CD4-positive, CD25-positive, alpha-beta regulatory T cell (primary cell): ENCODE data around the gene ICA1. TPM values are rescaled to one million over a fixed set of nuclear protein-coding genes. Genes with fewer than 3 reads are reported as not detected.

Experiments used
- ATAC-seq, 2 donors: fragments of 150-1000 bp; cut with Tn5 transposase; one replicate each; pipeline ENCODE4 v1.10.0; 2021; ENCODE audit warnings: low read depth in 2 of 2, moderate number of reproducible peaks in 2 of 2, moderate library complexity in 1 of 2
- DNase-seq, 3 donors: peaks; one replicate each; pipeline versions ENCODE4 v3.0.0 to v3.0.0-alpha.2; 2012 to 2022; ENCODE audit warnings: mixed read lengths in 1 of 3
- H3K27ac ChIP-seq: one replicate; pipeline ENCODE4 v1.7.0; 2013; ENCODE audit warnings: mild to moderate bottlenecking, low read length; ENCODE audit not compliant: insufficient read depth, poor library complexity, severe bottlenecking
- H3K27me3 ChIP-seq: one replicate; pipeline ENCODE4 v1.7.0; 2013; ENCODE audit warnings: low read length; ENCODE audit not compliant: control insufficient read depth, insufficient read depth
- H3K36me3 ChIP-seq: one replicate; pipeline ENCODE4 v1.7.0; 2013; ENCODE audit warnings: mild to moderate bottlenecking, low read length, moderate library complexity; ENCODE audit not compliant: control insufficient read depth, insufficient read depth
- H3K4me1 ChIP-seq: 2 replicates; pipeline ENCODE4 v1.7.0; 2013; ENCODE audit warnings: mild to moderate bottlenecking, low read length; ENCODE audit not compliant: insufficient read depth, control insufficient read depth, poor library complexity, severe bottlenecking
- H3K4me3 ChIP-seq: one replicate; pipeline ENCODE4 v1.7.0; 2013; ENCODE audit warnings: low read depth, mild to moderate bottlenecking, low read length, moderate library complexity
- H3K9me3 ChIP-seq, 2 experiments: 1 replicate in 1 of 2; 2 replicates in 1 of 2; pipeline ENCODE4 v1.7.0; 2013; ENCODE audit warnings: low read length in 2 of 2, mild to moderate bottlenecking in 1 of 2, moderate library complexity in 1 of 2; ENCODE audit not compliant: control insufficient read depth in 2 of 2
- H3K27ac Mint-ChIP-seq, 3 donors: one replicate each; pipeline ENCODE4 v1.8.0; 2020 to 2022; ENCODE audit warnings: mild to moderate bottlenecking in 3 of 3, mixed read lengths in 3 of 3, moderate library complexity in 2 of 3
- H3K27me3 Mint-ChIP-seq: one replicate; pipeline ENCODE4 v1.8.0; 2022; ENCODE audit warnings: mild to moderate bottlenecking, mixed read lengths
- H3K36me3 Mint-ChIP-seq: one replicate; pipeline ENCODE4 v1.8.0; 2020; ENCODE audit warnings: mixed read lengths
- H3K4me1 Mint-ChIP-seq, 4 donors: one replicate each; pipeline ENCODE4 v1.8.0; 2020 to 2022; ENCODE audit warnings: mixed read lengths in 4 of 4, mild to moderate bottlenecking in 1 of 4
- H3K4me3 Mint-ChIP-seq, 4 donors: one replicate each; pipeline ENCODE4 v1.8.0; 2020 to 2022; ENCODE audit warnings: mild to moderate bottlenecking in 4 of 4, mixed read lengths in 4 of 4, moderate library complexity in 3 of 4
- H3K9me3 Mint-ChIP-seq, 7 donors: one replicate each; pipeline ENCODE4 v1.8.0; 2020 to 2022; ENCODE audit warnings: mixed read lengths in 7 of 7, mild to moderate bottlenecking in 3 of 7, moderate library complexity in 2 of 7
- polyA plus RNA-seq, 4 donors: library from polyadenylated mRNA; unstranded; fragments of 300-500 nt; fragmentation: Illumina TruSeq; gene quantifications; one replicate each; pipeline ENCODE4 v1.2.3, GENCODE V29; 2021
- total RNA-seq: library from RNA; stranded (reverse); gene quantifications from one replicate; pipeline ENCODE4 v1.2.3, GENCODE V29; 2022

ICA1 gene
- total and polyA plus RNA-seq, 5 donors from 2014 or later = 11.3 to 33.5 (median 21.9) TPM

GRCh38 chr7:8119262-8119661 is 142.7 kb downstream of the ICA1 start:
- Mint-ChIP-seq H3K27me3 (no peaks in the 10 kb centered on the region), H3K27ac (peak overlapping the region in 1 of 3 donors; percentile 29), H3K9me3 (peaks cover 0 to 6% (median 0%) of the 10 kb centered on the region in 7 donors), H3K4me1 (peaks cover 26 to 70% (median 52%) of the 10 kb centered on the region in 4 donors), H3K36me3 (peaks cover 37% of the 10 kb centered on the region), H3K4me3 (no peak overlapping the region)
- H3K27ac ChIP-seq = no peak overlapping the region
- no peak overlapping the region for H3K4me3 ChIP-seq
- no peak for ATAC-seq
- no peak for DNase-seq
- no peaks in the 10 kb centered on the region for H3K27me3 ChIP-seq
- H3K36me3 ChIP-seq = peaks cover 7% of the 10 kb centered on the region
- H3K9me3 ChIP-seq = no peaks in the 10 kb centered on the region
- peaks cover 22% of the 10 kb centered on the region for H3K4me1 ChIP-seq

DNA sequence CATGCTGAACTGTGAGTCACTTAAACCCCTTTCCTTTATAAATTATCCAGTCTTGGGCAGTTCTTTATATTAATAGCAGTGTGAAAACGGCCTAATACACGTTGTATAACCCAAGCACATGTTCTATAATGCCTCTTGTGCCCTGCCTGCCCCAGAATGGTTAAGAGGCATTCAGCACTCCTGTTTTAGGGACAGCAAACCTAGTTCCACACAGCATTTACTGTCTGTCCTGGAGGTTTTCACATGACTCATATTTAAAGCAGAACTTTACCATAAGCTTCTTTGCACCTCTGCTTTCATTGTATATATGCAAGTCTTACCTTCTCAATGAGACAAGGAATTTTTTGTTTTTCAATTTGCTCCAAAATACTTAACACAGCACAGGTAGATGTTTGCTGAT is 144.8 kb downstream of the ICA1 start:
- peak overlapping the region; percentile 18 to 93 (median 60) for H3K27ac Mint-ChIP-seq
- peaks cover 33% of the 10 kb centered on the region for H3K36me3 Mint-ChIP-seq

DNA sequence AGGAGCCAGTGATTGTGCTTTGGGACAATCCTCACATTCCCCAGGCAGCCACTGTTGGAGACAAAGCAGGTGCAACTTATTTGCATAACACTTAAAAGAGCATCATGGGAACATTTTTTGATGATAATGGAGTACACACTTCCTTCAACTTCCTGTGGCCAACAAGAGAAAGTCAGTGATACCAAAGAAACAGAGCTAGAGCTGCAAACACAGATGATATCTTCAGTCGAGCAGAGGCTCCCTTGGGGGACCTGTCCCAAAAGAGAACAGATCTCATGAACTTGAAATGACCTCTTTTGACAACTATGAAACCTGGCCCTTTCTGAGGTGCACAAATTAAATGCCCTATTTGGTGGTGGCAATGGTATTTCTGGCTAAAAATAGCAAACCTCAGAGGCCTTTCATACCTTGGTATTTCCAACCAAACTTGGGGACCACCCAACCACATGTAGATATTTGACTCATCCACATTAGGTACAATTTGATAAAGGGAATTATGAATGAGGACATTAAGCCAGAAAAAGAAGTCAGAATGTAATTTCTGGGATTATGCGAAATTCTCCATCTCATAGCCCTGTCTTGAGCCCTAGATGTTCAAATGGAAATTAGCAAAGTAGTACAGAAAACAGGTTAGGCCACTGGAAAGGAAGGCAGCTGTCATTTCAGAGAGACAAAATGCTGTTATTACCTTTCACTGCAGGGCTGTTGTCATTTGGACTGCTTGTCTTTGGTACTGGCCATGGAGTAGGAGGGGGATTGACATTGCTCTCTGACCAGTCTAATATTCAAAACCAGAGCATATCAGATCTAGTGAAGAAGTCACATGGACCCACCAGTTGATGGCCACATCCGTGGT is 146.2 kb downstream of the ICA1 start:
- peak; percentile 47 to 62 for ATAC-seq
- peak overlapping the region; percentile 39 for H3K4me3 ChIP-seq
- H3K4me1 ChIP-seq = peaks cover 30% of the 10 kb centered on the region
- H3K4me1 Mint-ChIP-seq = peaks cover 26 to 71% (median 45%) of the 10 kb centered on the region in 4 donors
- peak overlapping the region; percentile 52 for H3K27ac ChIP-seq
- peak overlapping the region in 3 of 4 donors; percentile 12 to 73 (median 33) for H3K4me3 Mint-ChIP-seq
- H3K27me3 ChIP-seq = no peaks in the 10 kb centered on the region
- H3K9me3 Mint-ChIP-seq = peaks cover 0 to 6% (median 0%) of the 10 kb centered on the region in 7 donors
- peak overlapping the region; percentile 60 to 93 (median 83) for H3K27ac Mint-ChIP-seq
- DNase-seq = peak in 1 of 3 donors; percentile 35
- no peaks in the 10 kb centered on the region for H3K27me3 Mint-ChIP-seq
- no peaks in the 10 kb centered on the region for H3K9me3 ChIP-seq
- peaks cover 24% of the 10 kb centered on the region for H3K36me3 Mint-ChIP-seq
- H3K36me3 ChIP-seq = peaks cover 2% of the 10 kb centered on the region

More for the DNA sequence above, 144.8 kb downstream of the ICA1 start:
- no peak overlapping the region for H3K4me3 Mint-ChIP-seq
- H3K27me3 ChIP-seq = no peaks in the 10 kb centered on the region
- DNase-seq (no peak), ATAC-seq (no peak)
- H3K36me3 ChIP-seq = peaks cover 4% of the 10 kb centered on the region
- no peaks in the 10 kb centered on the region for H3K9me3 ChIP-seq
- peaks cover 0 to 6% (median 0%) of the 10 kb centered on the region in 7 donors for H3K9me3 Mint-ChIP-seq
- H3K4me1 ChIP-seq = peaks cover 30% of the 10 kb centered on the region
- H3K4me1 Mint-ChIP-seq = peaks cover 26 to 78% (median 55%) of the 10 kb centered on the region in 4 donors
- H3K27ac ChIP-seq = no peak overlapping the region
- H3K27me3 Mint-ChIP-seq = no peaks in the 10 kb centered on the region
- H3K4me3 ChIP-seq = no peak overlapping the region

- H3K4me1 Mint-ChIP-seq = peaks cover 22 to 63% (median 42%) of the 10 kb centered on the region in 4 donors
- DNase-seq (no peak), ATAC-seq (peak in 1 of 2 donors; percentile 40)
- Histone ChIP-seq H3K36me3 (no peaks in the 10 kb centered on the region), H3K27ac (peak overlapping the region; percentile 41), H3K4me1 (peaks cover 30% of the 10 kb centered on the region), H3K9me3 (no peaks in the 10 kb centered on the region), H3K4me3 (no peak overlapping the region), H3K27me3 (no peaks in the 10 kb centered on the region)
- peak overlapping the region; percentile 60 to 93 (median 78) for H3K27ac Mint-ChIP-seq
- no peaks in the 10 kb centered on the region for H3K27me3 Mint-ChIP-seq
- H3K4me3 Mint-ChIP-seq = peak overlapping the region in 3 of 4 donors; percentile 9 to 55 (median 15)
- peaks cover 24% of the 10 kb centered on the region for H3K36me3 Mint-ChIP-seq
- peaks cover 0 to 6% (median 0%) of the 10 kb centered on the region in 7 donors for H3K9me3 Mint-ChIP-seq
Measured at GRCh38 chr7:8114175-8114574, 147.8 kb downstream of the ICA1 start.

DNA sequence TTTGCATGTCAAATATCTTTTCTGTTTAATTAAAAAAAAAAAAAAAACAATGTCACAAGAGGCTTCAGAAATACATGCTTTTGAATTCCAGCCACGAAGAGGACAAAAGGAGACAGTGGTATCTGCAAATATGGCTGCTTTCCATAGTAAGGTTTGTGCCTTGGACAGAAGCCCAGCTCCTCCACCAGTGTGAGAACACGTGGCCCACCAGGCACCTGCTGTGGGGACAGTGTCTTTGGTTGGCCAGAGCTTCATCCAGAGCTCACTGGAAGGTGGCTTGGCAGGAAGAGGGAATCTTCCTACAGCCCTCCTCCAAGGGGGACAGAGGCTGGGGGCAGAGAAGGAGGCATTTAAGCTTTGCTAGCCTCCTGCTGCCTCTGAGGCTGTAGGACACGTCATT is 148.8 kb downstream of the ICA1 start:
- Histone ChIP-seq H3K27me3 (no peaks in the 10 kb centered on the region), H3K27ac (no peak overlapping the region), H3K36me3 (no peaks in the 10 kb centered on the region), H3K4me3 (no peak overlapping the region), H3K9me3 (no peaks in the 10 kb centered on the region), H3K4me1 (peaks cover 30% of the 10 kb centered on the region)
- H3K36me3 Mint-ChIP-seq = peaks cover 22% of the 10 kb centered on the region
- no peak for DNase-seq
- H3K9me3 Mint-ChIP-seq = peaks cover 0 to 6% (median 0%) of the 10 kb centered on the region in 7 donors
- peak overlapping the region in 2 of 4 donors; percentile 27 to 41 for H3K4me3 Mint-ChIP-seq
- no peak for ATAC-seq
- H3K27me3 Mint-ChIP-seq = no peaks in the 10 kb centered on the region
- H3K4me1 Mint-ChIP-seq = peaks cover 21 to 57% (median 38%) of the 10 kb centered on the region in 4 donors
- no peak overlapping the region for H3K27ac Mint-ChIP-seq

DNA sequence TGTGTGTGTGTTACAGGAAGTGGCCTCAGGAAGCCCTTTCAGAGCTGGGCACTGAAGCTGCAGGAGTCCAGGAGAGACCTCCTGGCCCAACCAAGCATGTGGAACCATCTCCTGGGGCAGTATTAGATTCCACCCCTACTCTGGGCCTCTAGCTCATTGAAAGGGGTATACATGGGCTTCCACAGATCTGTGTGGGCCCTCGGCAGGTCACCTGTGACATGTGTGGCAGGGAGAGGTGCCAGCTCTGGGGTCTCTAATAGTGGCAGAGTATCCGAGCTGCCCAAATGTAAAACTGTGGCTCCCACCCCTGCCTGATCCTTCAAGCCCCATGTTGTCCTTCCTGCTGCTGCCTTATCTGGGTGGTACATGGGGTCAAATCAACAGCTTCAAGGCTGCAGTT is 149.3 kb downstream of the ICA1 start:
- Histone ChIP-seq H3K4me1 (peaks cover 30% of the 10 kb centered on the region), H3K9me3 (no peaks in the 10 kb centered on the region), H3K27ac (no peak overlapping the region), H3K4me3 (no peak overlapping the region), H3K36me3 (no peaks in the 10 kb centered on the region), H3K27me3 (no peaks in the 10 kb centered on the region)
- H3K27me3 Mint-ChIP-seq = no peaks in the 10 kb centered on the region
- H3K36me3 Mint-ChIP-seq = peaks cover 18% of the 10 kb centered on the region
- H3K4me1 Mint-ChIP-seq = peaks cover 18 to 56% (median 35%) of the 10 kb centered on the region in 4 donors
- peak overlapping the region in 1 of 3 donors; percentile 56 for H3K27ac Mint-ChIP-seq
- H3K9me3 Mint-ChIP-seq = peaks cover 0 to 6% (median 0%) of the 10 kb centered on the region in 7 donors
- no peak overlapping the region for H3K4me3 Mint-ChIP-seq
- no peak for ATAC-seq
- no peak for DNase-seq

DNA sequence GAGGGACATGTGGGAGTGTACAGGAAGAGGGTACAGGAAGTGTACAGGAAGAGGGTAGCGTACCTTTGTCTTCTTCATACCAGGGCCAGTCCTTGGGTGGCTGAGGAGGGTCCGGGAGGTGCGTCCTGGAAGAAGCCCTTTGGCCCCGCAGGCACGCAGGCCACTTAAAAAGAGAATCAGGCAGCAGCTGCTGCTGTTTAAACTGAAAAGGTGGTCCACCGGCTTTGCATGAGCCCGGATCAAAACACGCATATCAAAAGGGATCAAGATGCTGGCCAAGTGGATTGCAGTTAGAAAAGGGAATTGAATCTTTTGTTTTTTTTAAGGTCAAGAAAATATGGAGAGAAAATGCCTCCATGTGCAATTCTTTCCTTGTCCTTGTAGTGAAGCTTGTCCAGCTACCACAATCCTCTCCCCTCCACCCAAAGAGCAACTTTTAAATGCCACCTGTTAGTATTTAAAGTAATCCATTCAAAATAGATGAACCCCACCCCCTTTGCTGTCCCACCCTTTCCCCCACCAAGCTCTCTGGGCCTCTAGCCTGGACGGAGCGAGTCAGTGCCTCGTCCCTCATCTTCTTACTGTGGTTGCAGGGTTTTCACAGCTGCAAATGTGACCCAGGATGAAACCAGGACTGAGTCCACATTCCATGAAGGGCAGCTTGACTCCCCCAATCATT is 150.5 kb downstream of the ICA1 start:
- Mint-ChIP-seq H3K9me3 (no peaks in the 10 kb centered on the region), H3K27me3 (no peaks in the 10 kb centered on the region), H3K4me1 (peaks cover 18 to 49% (median 29%) of the 10 kb centered on the region in 4 donors), H3K36me3 (peaks cover 11% of the 10 kb centered on the region), H3K4me3 (peak overlapping the region in 1 of 4 donors; percentile 1), H3K27ac (peak overlapping the region in 1 of 3 donors; percentile 71)
- Histone ChIP-seq H3K4me1 (peaks cover 30% of the 10 kb centered on the region), H3K4me3 (no peak overlapping the region), H3K27ac (no peak overlapping the region), H3K27me3 (no peaks in the 10 kb centered on the region), H3K9me3 (no peaks in the 10 kb centered on the region), H3K36me3 (no peaks in the 10 kb centered on the region)
- ATAC-seq (no peak), DNase-seq (no peak)
